VCaP (cell line): ENCODE data around the gene IGFBP4.
A peak's percentile ranks its signal among the peaks of the same experiment; 100 is the strongest.

Experiments used
- H3K27ac ChIP-seq: fragments of 450-650 bp; 2 replicates; pipeline ENCODE4 v1.5.1; 2017
- CTCF ChIP-seq: fragments of 450-650 bp; conservative IDR thresholded peaks from 2 replicates; pipeline ENCODE4 v1.5.1; 2017; ENCODE audit warnings: mild to moderate bottlenecking, moderate library complexity

IGFBP4 gene

GRCh38 chr17:40433551-40434415 is 9.5 kb upstream of the IGFBP4 start:
- peak overlapping the region; percentile 28 for H3K27ac ChIP-seq
- TF ChIP-seq CTCF = peak; percentile 56

- TF ChIP-seq CTCF = no peak
Measured at GRCh38 chr17:40436636-40437035, 6.6 kb upstream of the IGFBP4 start.

GRCh38 chr17:40437095-40437732 is 6.0 kb upstream of the IGFBP4 start:
- no peak for TF ChIP-seq CTCF
- no peak overlapping the region for H3K27ac ChIP-seq

More at GRCh38 chr17:40436636-40437035, 6.6 kb upstream of the IGFBP4 start:
- H3K27ac ChIP-seq = no peak overlapping the region

- H3K27ac ChIP-seq = no peak overlapping the region
- no peak for TF ChIP-seq CTCF
Measured at GRCh38 chr17:40440166-40440565, 3.1 kb upstream of the IGFBP4 start.

- peak overlapping the region; percentile 64; the same call in 1 of the 2 replicates for H3K27ac ChIP-seq
- no peak for TF ChIP-seq CTCF
Measured at GRCh38 chr17:40442392-40443195, 656 bp upstream of the IGFBP4 start.

- TF ChIP-seq CTCF = peak; percentile 41
- H3K27ac ChIP-seq = peak overlapping the region; percentile 64; the same call in 1 of the 2 replicates
Measured at GRCh38 chr17:40443988-40444899, 994 bp downstream of the IGFBP4 start.
